ENCODE measurements around the gene F5. TPM values are rescaled to one million over a fixed set of nuclear protein-coding genes. Genes with fewer than 3 reads are reported as not detected.

The F5 gene
- total and polyA plus RNA-seq, 2 of the 13 experiments (the other 11 are each of a cell fraction or from before 2014, with no cell fraction given): 38.3 to 64.0 TPM

DNA sequence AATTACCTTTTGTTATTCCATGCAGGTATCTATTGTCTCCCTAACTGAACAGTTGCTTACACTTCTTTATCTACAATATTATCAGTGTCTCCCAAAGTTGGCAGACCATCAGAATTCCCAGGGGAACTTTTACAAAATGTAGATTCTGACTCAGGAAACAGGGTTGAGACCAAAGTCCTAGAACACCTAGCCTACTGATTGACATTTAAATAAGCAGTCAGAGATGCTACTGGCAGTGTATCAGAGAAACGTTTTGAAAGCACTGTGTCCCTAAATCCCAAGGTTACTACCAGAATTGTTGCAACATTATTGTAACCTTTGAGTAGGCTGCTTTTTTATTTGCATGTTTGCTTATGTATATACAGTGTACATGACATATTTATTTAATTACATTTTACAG lies 1.8 kb upstream of the F5 start (continued):
- TF ChIP-seq SOX6 (IDR thresholded peaks at IDR 0.05) (no peak), SOX6 (CRISPR knock-in tag; IDR thresholded peaks at IDR 0.05) (peak; percentile 76), CEBPG (CRISPR knock-in tag; IDR thresholded peaks at IDR 0.05) (peak; percentile 85), TAF15 (IDR thresholded peaks at IDR 0.05; ENCODE audit: low read depth, low read length, poor library complexity, severe bottlenecking) (no peak), GPN1 (CRISPR knock-in tag; IDR thresholded peaks at IDR 0.05; ENCODE audit: borderline replicate concordance) (no peak), GATAD2A (CRISPR knock-in tag; IDR thresholded peaks at IDR 0.05) (peak; percentile 79), FOXP1 (IDR thresholded peaks at IDR 0.05) (no peak), FOXP1 (CRISPR knock-in tag; IDR thresholded peaks at IDR 0.05) (peak; percentile 80), SMC3 (IDR thresholded peaks at IDR 0.05; ENCODE audit: low read length) (0 out of 2 replicates have a peak, but pooled peaks have one; percentile 11), ZSCAN9 (CRISPR knock-in tag; IDR thresholded peaks at IDR 0.05; ENCODE audit: borderline replicate concordance) (0 out of 2 replicates have a peak, but pooled peaks have one; percentile 14), FOSL2 (CRISPR knock-in tag; IDR thresholded peaks at IDR 0.05) (peak; percentile 45; the same call in 1 of the 2 replicates), CREM (IDR thresholded peaks at IDR 0.05) (peak; percentile 72), CREM (CRISPR knock-in tag; IDR thresholded peaks at IDR 0.05) (no peak), MIXL1 (CRISPR knock-in tag; IDR thresholded peaks at IDR 0.05) (peak; percentile 48; the same call in 1 of the 2 replicates), FOXA3 (CRISPR knock-in tag; IDR thresholded peaks at IDR 0.05) (peak; percentile 72), SAP130 (CRISPR knock-in tag; IDR thresholded peaks at IDR 0.05; ENCODE audit: low read depth) (peak; percentile 68), ZKSCAN8 (CRISPR knock-in tag; IDR thresholded peaks at IDR 0.05; ENCODE audit: borderline replicate concordance) (peak; percentile 74; the same call in 1 of the 2 replicates), SMAD1 (CRISPR knock-in tag; IDR thresholded peaks at IDR 0.05; ENCODE audit: borderline replicate concordance, low read depth) (no peak), MED13 (CRISPR knock-in tag; IDR thresholded peaks at IDR 0.05) (no peak), TBX2 (CRISPR knock-in tag; IDR thresholded peaks at IDR 0.05; ENCODE audit: borderline replicate concordance) (peak; percentile 48; the same call in 1 of the 2 replicates), SOX5 (CRISPR knock-in tag; IDR thresholded peaks at IDR 0.05; ENCODE audit: borderline replicate concordance) (peak; percentile 78), ZNF331 (CRISPR knock-in tag; IDR thresholded peaks at IDR 0.05) (no peak)
- TF ChIP-seq, protein P1, sequence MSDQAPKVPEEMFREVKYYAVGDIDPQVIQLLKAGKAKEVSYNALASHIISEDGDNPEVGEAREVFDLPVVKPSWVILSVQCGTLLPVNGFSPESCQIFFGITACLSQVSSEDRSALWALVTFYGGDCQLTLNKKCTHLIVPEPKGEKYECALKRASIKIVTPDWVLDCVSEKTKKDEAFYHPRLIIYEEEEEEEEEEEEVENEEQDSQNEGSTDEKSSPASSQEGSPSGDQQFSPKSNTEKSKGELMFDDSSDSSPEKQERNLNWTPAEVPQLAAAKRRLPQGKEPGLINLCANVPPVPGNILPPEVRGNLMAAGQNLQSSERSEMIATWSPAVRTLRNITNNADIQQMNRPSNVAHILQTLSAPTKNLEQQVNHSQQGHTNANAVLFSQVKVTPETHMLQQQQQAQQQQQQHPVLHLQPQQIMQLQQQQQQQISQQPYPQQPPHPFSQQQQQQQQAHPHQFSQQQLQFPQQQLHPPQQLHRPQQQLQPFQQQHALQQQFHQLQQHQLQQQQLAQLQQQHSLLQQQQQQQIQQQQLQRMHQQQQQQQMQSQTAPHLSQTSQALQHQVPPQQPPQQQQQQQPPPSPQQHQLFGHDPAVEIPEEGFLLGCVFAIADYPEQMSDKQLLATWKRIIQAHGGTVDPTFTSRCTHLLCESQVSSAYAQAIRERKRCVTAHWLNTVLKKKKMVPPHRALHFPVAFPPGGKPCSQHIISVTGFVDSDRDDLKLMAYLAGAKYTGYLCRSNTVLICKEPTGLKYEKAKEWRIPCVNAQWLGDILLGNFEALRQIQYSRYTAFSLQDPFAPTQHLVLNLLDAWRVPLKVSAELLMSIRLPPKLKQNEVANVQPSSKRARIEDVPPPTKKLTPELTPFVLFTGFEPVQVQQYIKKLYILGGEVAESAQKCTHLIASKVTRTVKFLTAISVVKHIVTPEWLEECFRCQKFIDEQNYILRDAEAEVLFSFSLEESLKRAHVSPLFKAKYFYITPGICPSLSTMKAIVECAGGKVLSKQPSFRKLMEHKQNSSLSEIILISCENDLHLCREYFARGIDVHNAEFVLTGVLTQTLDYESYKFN (CRISPR knock-in tag; conservative IDR thresholded peaks at IDR 0.05): peak; percentile 62
- TF ChIP-seq, protein P2, sequence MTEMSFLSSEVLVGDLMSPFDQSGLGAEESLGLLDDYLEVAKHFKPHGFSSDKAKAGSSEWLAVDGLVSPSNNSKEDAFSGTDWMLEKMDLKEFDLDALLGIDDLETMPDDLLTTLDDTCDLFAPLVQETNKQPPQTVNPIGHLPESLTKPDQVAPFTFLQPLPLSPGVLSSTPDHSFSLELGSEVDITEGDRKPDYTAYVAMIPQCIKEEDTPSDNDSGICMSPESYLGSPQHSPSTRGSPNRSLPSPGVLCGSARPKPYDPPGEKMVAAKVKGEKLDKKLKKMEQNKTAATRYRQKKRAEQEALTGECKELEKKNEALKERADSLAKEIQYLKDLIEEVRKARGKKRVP (CRISPR knock-in tag; IDR thresholded peaks at IDR 0.05): peak in 1 of 2 experiments; percentile 59; a peak in 2 of 4 replicates
- TF ChIP-seq, protein P3, sequence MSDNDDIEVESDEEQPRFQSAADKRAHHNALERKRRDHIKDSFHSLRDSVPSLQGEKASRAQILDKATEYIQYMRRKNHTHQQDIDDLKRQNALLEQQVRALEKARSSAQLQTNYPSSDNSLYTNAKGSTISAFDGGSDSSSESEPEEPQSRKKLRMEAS (IDR thresholded peaks at IDR 0.05): no peak
- TF ChIP-seq, protein P4, sequence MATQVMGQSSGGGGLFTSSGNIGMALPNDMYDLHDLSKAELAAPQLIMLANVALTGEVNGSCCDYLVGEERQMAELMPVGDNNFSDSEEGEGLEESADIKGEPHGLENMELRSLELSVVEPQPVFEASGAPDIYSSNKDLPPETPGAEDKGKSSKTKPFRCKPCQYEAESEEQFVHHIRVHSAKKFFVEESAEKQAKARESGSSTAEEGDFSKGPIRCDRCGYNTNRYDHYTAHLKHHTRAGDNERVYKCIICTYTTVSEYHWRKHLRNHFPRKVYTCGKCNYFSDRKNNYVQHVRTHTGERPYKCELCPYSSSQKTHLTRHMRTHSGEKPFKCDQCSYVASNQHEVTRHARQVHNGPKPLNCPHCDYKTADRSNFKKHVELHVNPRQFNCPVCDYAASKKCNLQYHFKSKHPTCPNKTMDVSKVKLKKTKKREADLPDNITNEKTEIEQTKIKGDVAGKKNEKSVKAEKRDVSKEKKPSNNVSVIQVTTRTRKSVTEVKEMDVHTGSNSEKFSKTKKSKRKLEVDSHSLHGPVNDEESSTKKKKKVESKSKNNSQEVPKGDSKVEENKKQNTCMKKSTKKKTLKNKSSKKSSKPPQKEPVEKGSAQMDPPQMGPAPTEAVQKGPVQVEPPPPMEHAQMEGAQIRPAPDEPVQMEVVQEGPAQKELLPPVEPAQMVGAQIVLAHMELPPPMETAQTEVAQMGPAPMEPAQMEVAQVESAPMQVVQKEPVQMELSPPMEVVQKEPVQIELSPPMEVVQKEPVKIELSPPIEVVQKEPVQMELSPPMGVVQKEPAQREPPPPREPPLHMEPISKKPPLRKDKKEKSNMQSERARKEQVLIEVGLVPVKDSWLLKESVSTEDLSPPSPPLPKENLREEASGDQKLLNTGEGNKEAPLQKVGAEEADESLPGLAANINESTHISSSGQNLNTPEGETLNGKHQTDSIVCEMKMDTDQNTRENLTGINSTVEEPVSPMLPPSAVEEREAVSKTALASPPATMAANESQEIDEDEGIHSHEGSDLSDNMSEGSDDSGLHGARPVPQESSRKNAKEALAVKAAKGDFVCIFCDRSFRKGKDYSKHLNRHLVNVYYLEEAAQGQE (IDR thresholded peaks at IDR 0.05; ENCODE audit: borderline replicate concordance in 1 of 2, low read depth in 1 of 2, low read length in 2 of 2): no peak

All from HepG2 (cell line).